GM12878 (cell line): ENCODE measurements around the gene GP9. TPM values are rescaled to one million over a fixed set of nuclear protein-coding genes. Genes with fewer than 3 reads are reported as not detected.

Experiments used
- ATAC-seq: fragments of 200-7000 bp; cut with Tn5 transposase; 3 replicates; pipeline ENCODE4 v1.9.1; 2020; ENCODE audit warnings: mild to moderate bottlenecking, moderate library complexity
- BruUV-seq: library from RNA; stranded (reverse); fragments of 400-500 nt; replicated peaks from 2 replicates; lab custom pipeline; 2021; lab: Mats Ljungman, UMichigan
- CTCF ChIA-PET: fragments of 300-600 bp; sonication (Branson Sonifier 250); formaldehyde crosslinking; extraction: SDS; loops from one replicate; lab custom pipeline; 2021; ENCODE audit warnings: inconsistent platforms; lab: Yijun Ruan, JAX
- POLR2A ChIA-PET: fragments of 350-600 bp; formaldehyde crosslinking; extraction: SDS; loops from one replicate; lab custom pipeline; 2021; ENCODE audit warnings: inconsistent platforms; lab: Charles Lee
- RAD21 ChIA-PET: fragments of 300-600 bp; sonication (Branson Sonifier 250); formaldehyde crosslinking; loops from one replicate; lab custom pipeline; 2023; ENCODE audit warnings: antibody characterized with exemption; ENCODE audit not compliant: unreplicated experiment; lab: Charles Lee
- SMC1A ChIA-PET: fragments of 300-600 bp; sonication (Branson Sonifier 250); formaldehyde crosslinking; loops from one replicate; lab custom pipeline; 2023; ENCODE audit not compliant: unreplicated experiment, uncharacterized antibody; lab: Charles Lee
- DNase-seq: peaks from one replicate; pipeline ENCODE4 v3.0.0-alpha.2; 2011; ENCODE audit warnings: low read depth, low spot score
- FAIRE-seq: peaks from 3 replicates; lab custom pipeline; 2011; peaks lifted over from hg19 to GRCh38; lab: Jason Lieb, UNC
- H2AFZ ChIP-seq: 2 replicates; pipeline ENCODE4 v1.6.0; 2011; ENCODE audit warnings: low read depth, low read length, control low read depth; ENCODE audit not compliant: control insufficient read depth
- H3K27ac ChIP-seq: 2 replicates; pipeline ENCODE4 v1.5.1; 2011; ENCODE audit warnings: control low read depth; ENCODE audit not compliant: control insufficient read depth, insufficient read depth
- H3K27me3 ChIP-seq, 2 experiments: replicated peaks in 1 of 2; 2 replicates each; pipeline versions ENCODE4 v1.6.0 to v1.6.1; 2011; ENCODE audit warnings: low read length in 1 of 2; ENCODE audit not compliant: control insufficient read depth in 2 of 2, insufficient read depth in 2 of 2
- H3K36me3 ChIP-seq, 2 experiments: 2 replicates each; pipeline ENCODE4 v1.5.1; 2011; ENCODE audit warnings: low read length in 1 of 2; ENCODE audit not compliant: control insufficient read depth in 2 of 2, insufficient read depth in 2 of 2
- H3K4me1 ChIP-seq: 2 replicates; pipeline ENCODE4 v1.6.1; 2011; ENCODE audit warnings: mild to moderate bottlenecking, low read length, moderate library complexity, mixed read lengths; ENCODE audit not compliant: control insufficient read depth, insufficient read depth
- H3K4me2 ChIP-seq: 2 replicates; pipeline ENCODE4 v1.6.0; 2011; ENCODE audit warnings: control low read depth; ENCODE audit not compliant: control insufficient read depth, insufficient read depth
- H3K4me3 ChIP-seq: fragments of 200-600 bp; sonication (generic); 2 replicates; pipeline ENCODE4 v1.5.1; 2016
- H3K79me2 ChIP-seq: 2 replicates; pipeline ENCODE4 v1.6.0; 2011; ENCODE audit warnings: low read length; ENCODE audit not compliant: control insufficient read depth, insufficient read depth
- H3K9ac ChIP-seq: 2 replicates; pipeline ENCODE4 v1.8.0; 2011; ENCODE audit warnings: low read length, control low read depth, mixed read lengths; ENCODE audit not compliant: control insufficient read depth, insufficient read depth
- H3K9me3 ChIP-seq: replicated peaks from 3 replicates; pipeline ENCODE4 v1.5.1; 2011; ENCODE audit warnings: mild to moderate bottlenecking, low read length; ENCODE audit not compliant: control insufficient read depth, insufficient read depth
- H4K20me1 ChIP-seq: 2 replicates; pipeline ENCODE4 v1.6.0; 2011; ENCODE audit not compliant: control insufficient read depth, insufficient read depth
- NFXL1 ChIP-seq: fragments of 450-650 bp; IDR thresholded peaks from 2 replicates; pipeline ENCODE4 v1.6.1; 2017; ENCODE audit warnings: antibody characterized with exemption, mild to moderate bottlenecking, borderline replicate concordance
- PAX8 ChIP-seq: fragments of 450-650 bp; IDR thresholded peaks from 2 replicates; pipeline ENCODE4 v1.6.1; 2017; ENCODE audit warnings: mild to moderate bottlenecking, moderate library complexity
- ZBTB33 ChIP-seq: fragments of 450-650 bp; IDR thresholded peaks from 2 replicates; pipeline ENCODE4 v1.6.1; 2017; ENCODE audit warnings: mild to moderate bottlenecking
- WGBS: methylation state at CpG from one replicate; pipeline ENCODE4 v1.1.6; 2016; ENCODE audit warnings: low lambda C conversion rate; ENCODE audit not compliant: insufficient replicate concordance, insufficient coverage; ENCODE audit errors: missing lambda C conversion rate; 5-methylcytosine and 5-hydroxymethylcytosine counted together
- in situ Hi-C: fragments of 300-500 bp; cut with MboI; formaldehyde crosslinking; loops from 9 replicates; pipeline ENCODE4 v1.14.3; 2018; ENCODE audit warnings: mixed read lengths
- intact Hi-C: fragments of 100-400 bp; cut with micrococcal nuclease; formaldehyde crosslinking; loops from one replicate; pipeline ENCODE4 v1.14.2; 2022; ENCODE audit not compliant: unreplicated experiment
- polyA plus RNA-seq, 11 experiments: library from polyadenylated mRNA; depleted of rRNA in 4 of 11; unstranded in 6 of 11; stranded (reverse) in 5 of 11; fragments of >200 nt; fragmentation: Nextera tagmentation in 4 of 11; fragmentation: Illumina TruSeq in 1 of 11; extraction: Ambion mirVana in 4 of 11; extraction: Trizol in 1 of 11; gene quantifications; 1 replicate in 1 of 11; 2 replicates in 10 of 11; pipeline versions ENCODE4 v1.2.1 to v1.2.3, GENCODE V29; 2011 to 2016; ENCODE audit warnings: inconsistent platforms in 2 of 11, missing spikeins in 2 of 11, low read depth in 1 of 11
- total RNA-seq, 4 experiments: library from RNA; depleted of rRNA in 3 of 4; stranded (reverse); fragments of >200 nt in 3 of 4; fragmentation: Illumina TruSeq in 1 of 4; extraction: Trizol in 1 of 4; gene quantifications; 2 replicates each; pipeline versions ENCODE4 v1.2.1 to v1.2.3, GENCODE V29; 2013 to 2021

Gene GP9
- total and polyA plus RNA-seq, 10 of the 15 experiments (the other 5 are each of a cell fraction or from before 2014, with no cell fraction given) = 0.15 TPM; not detected in 9

GRCh38 chr3:129019266-129019665 is 41.3 kb upstream of the GP9 start:
- no peak for DNase-seq
- in situ Hi-C loops = no loop called here
- no peak for FAIRE-seq
- intact Hi-C loops = no loop called here
- no peaks in the 10 kb centered on the region for H4K20me1 ChIP-seq
- peaks cover 19% of the 10 kb centered on the region for H3K4me1 ChIP-seq
- TF ChIP-seq ZBTB33 = no peak
- H2AFZ ChIP-seq = no peak overlapping the region
- CTCF ChIA-PET = interaction anchor here (1.1 to 4.0 kb wide), 2 partner anchors 9 to 49 kb away, joined by 3 to 32 read pairs; no protein-coding TSS in a partner anchor
- RAD21 ChIA-PET = interaction anchor here (0.6 to 1.3 kb wide), 3 partner anchors 10 to 491 kb away, joined by 3 to 4 read pairs (median 4); no protein-coding TSS in a partner anchor
- no peak for ATAC-seq
- POLR2A ChIA-PET = interaction anchor here (0.6 kb wide), 1 partner anchor 276 kb away, joined by 4 read pairs; no protein-coding TSS in a partner anchor
- no peak overlapping the region for H3K9ac ChIP-seq
- H3K27me3 ChIP-seq = peaks cover 0 to 4% of the 10 kb centered on the region in 2 experiments; a peak in 1 of 4 replicates
- H3K4me2 ChIP-seq = no peak overlapping the region
- no peak overlapping the region for H3K27ac ChIP-seq
- no peaks in the 10 kb centered on the region for H3K9me3 ChIP-seq
- no peak overlapping the region for H3K4me3 ChIP-seq
- WGBS = 76% methylated on average over 3 of the region's 3 CpGs
- no TSS peak for BruUV-seq
- no peaks in the 10 kb centered on the region for H3K79me2 ChIP-seq
- SMC1A ChIA-PET = interaction anchor here (0.5 to 1.6 kb wide), 3 partner anchors 46 to 159 kb away, joined by 3 to 4 read pairs (median 3); no protein-coding TSS in a partner anchor
- H3K36me3 ChIP-seq = no peaks in the 10 kb centered on the region

GRCh38 chr3:129020691-129021090 is 39.9 kb upstream of the GP9 start:
- no peak overlapping the region for H3K9ac ChIP-seq
- RAD21 ChIA-PET = no interaction called here
- intact Hi-C loops (no loop called here), in situ Hi-C loops (no loop called here)
- DNase-seq = no peak
- peaks cover 0 to 4% of the 10 kb centered on the region in 2 experiments; a peak in 1 of 4 replicates for H3K27me3 ChIP-seq
- POLR2A ChIA-PET = no interaction called here
- no peaks in the 10 kb centered on the region for H3K36me3 ChIP-seq
- no peak overlapping the region for H3K4me3 ChIP-seq
- CTCF ChIA-PET = interaction anchor here (1.6 to 1.7 kb wide), 2 partner anchors 14 to 226 kb away, joined by 3 to 4 read pairs; no protein-coding TSS in a partner anchor
- H3K9me3 ChIP-seq = no peaks in the 10 kb centered on the region
- H3K4me2 ChIP-seq = no peak overlapping the region
- H3K79me2 ChIP-seq = no peaks in the 10 kb centered on the region
- TF ChIP-seq PAX8 (no peak), NFXL1 (no peak)
- H4K20me1 ChIP-seq = no peaks in the 10 kb centered on the region
- 10% methylated on average over 5 of the region's 5 CpGs for WGBS
- H3K27ac ChIP-seq = no peak overlapping the region
- FAIRE-seq = no peak
- H3K4me1 ChIP-seq = peaks cover 18% of the 10 kb centered on the region
- SMC1A ChIA-PET = no interaction called here
- no peak for ATAC-seq
- BruUV-seq = no TSS peak
- H2AFZ ChIP-seq = no peak overlapping the region
